Measurements from ENCODE around the gene DNAJB9. TPM values are rescaled to one million over a fixed set of nuclear protein-coding genes. Genes with fewer than 3 reads are reported as not detected.

DNAJB9 gene
- total and polyA plus RNA-seq, 10 of the 15 experiments (the other 5 are each of a cell fraction or from before 2014, with no cell fraction given), result 4.5 to 20.9 (median 8.8) TPM

DNA sequence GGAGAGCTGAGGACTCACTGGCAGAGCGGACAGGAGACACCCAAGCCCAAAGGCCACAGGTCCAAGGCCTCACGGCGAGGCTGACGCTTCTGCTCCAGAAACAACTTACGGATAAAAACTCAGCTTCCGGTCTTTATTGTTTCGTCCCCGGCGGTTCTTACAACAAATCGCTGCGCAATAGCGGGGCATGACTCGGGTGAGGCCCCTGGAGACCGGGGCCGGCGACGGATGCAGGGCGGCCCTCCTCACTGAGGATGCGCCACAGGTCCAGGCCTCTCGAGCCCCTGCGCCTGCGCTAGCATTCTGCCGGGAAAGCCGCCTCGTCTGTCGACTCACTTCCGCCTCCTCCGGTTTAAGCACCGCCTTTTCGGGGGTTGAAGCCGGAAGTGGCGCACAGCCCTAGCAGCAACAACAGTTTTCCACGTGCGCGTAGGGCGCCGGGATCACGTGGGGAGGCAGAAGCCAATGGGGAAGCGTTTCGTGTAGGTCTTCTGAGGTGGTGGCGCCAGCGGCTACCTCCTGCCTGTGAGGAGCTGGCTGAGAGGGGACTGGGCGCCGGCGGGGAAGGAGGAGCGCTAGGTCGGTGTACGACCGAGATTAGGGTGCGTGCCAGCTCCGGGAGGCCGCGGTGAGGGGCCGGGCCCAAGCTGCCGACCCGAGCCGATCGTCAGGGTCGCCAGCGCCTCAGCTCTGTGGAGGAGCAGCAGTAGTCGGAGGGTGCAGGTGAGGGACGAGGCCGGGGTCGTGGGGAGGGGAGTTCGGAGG, at the start of gene DNAJB9, which contains the start of gene THAP5 (continued):
- TF ChIP-seq, protein P1, sequence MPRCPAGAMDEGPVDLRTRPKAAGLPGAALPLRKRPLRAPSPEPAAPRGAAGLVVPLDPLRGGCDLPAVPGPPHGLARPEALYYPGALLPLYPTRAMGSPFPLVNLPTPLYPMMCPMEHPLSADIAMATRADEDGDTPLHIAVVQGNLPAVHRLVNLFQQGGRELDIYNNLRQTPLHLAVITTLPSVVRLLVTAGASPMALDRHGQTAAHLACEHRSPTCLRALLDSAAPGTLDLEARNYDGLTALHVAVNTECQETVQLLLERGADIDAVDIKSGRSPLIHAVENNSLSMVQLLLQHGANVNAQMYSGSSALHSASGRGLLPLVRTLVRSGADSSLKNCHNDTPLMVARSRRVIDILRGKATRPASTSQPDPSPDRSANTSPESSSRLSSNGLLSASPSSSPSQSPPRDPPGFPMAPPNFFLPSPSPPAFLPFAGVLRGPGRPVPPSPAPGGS (IDR thresholded peaks at IDR 0.05; ENCODE audit: borderline replicate concordance, insufficient read depth, low read depth, low read length, poor library complexity, severe bottlenecking), result no peak
- TF ChIP-seq CBFB (IDR thresholded peaks at IDR 0.05; ENCODE audit: low read depth) (peak; percentile 70; the same call in 1 of the 2 replicates), NR2C2 (IDR thresholded peaks at IDR 0.05; ENCODE audit: borderline replicate concordance, control insufficient read depth, insufficient read length, low read depth) (no peak), NBN (IDR thresholded peaks at IDR 0.05) (0 out of 2 replicates have a peak, but pooled peaks have one; percentile 64), EZH2 (IDR thresholded peaks at IDR 0.05; ENCODE audit: borderline replicate concordance, control insufficient read depth, low read depth, low read length) (no peak), BMI1 (IDR thresholded peaks at IDR 0.05; ENCODE audit: borderline replicate concordance) (no peak), NRF1 (conservative IDR thresholded peaks at IDR 0.05; ENCODE audit: low read depth, low read length) (peak; percentile 98), EED (IDR thresholded peaks at IDR 0.05; ENCODE audit: low read depth) (no peak; the same call in 1 of the 2 replicates), BACH1 (IDR thresholded peaks at IDR 0.05; ENCODE audit: borderline replicate concordance) (peak; percentile 83), ZSCAN29 (IDR thresholded peaks at IDR 0.05) (0 out of 2 replicates have a peak, but pooled peaks have one; percentile 10), ZNF274 (IDR thresholded peaks at IDR 0.05; ENCODE audit: insufficient read depth, insufficient read length) (no peak), DPF2 (IDR thresholded peaks at IDR 0.05) (peak; percentile 10; the same call in 1 of the 2 replicates), MTA3 (IDR thresholded peaks at IDR 0.05; ENCODE audit: borderline replicate concordance, low read length) (no peak), ZNF207 (IDR thresholded peaks at IDR 0.05; ENCODE audit: borderline replicate concordance) (no peak), EGR1 (IDR thresholded peaks at IDR 0.05; ENCODE audit: borderline replicate concordance in 1 of 2, low read depth in 2 of 2, low read length in 2 of 2) (peak in 1 of 2 experiments; percentile 25; a peak in 1 of 3 replicates)
- TF ChIP-seq, protein P2, sequence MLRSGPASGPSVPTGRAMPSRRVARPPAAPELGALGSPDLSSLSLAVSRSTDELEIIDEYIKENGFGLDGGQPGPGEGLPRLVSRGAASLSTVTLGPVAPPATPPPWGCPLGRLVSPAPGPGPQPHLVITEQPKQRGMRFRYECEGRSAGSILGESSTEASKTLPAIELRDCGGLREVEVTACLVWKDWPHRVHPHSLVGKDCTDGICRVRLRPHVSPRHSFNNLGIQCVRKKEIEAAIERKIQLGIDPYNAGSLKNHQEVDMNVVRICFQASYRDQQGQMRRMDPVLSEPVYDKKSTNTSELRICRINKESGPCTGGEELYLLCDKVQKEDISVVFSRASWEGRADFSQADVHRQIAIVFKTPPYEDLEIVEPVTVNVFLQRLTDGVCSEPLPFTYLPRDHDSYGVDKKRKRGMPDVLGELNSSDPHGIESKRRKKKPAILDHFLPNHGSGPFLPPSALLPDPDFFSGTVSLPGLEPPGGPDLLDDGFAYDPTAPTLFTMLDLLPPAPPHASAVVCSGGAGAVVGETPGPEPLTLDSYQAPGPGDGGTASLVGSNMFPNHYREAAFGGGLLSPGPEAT (IDR thresholded peaks at IDR 0.05; ENCODE audit: low read depth), result peak; percentile 52; the same call in 1 of the 2 replicates
- TF ChIP-seq, protein P3, sequence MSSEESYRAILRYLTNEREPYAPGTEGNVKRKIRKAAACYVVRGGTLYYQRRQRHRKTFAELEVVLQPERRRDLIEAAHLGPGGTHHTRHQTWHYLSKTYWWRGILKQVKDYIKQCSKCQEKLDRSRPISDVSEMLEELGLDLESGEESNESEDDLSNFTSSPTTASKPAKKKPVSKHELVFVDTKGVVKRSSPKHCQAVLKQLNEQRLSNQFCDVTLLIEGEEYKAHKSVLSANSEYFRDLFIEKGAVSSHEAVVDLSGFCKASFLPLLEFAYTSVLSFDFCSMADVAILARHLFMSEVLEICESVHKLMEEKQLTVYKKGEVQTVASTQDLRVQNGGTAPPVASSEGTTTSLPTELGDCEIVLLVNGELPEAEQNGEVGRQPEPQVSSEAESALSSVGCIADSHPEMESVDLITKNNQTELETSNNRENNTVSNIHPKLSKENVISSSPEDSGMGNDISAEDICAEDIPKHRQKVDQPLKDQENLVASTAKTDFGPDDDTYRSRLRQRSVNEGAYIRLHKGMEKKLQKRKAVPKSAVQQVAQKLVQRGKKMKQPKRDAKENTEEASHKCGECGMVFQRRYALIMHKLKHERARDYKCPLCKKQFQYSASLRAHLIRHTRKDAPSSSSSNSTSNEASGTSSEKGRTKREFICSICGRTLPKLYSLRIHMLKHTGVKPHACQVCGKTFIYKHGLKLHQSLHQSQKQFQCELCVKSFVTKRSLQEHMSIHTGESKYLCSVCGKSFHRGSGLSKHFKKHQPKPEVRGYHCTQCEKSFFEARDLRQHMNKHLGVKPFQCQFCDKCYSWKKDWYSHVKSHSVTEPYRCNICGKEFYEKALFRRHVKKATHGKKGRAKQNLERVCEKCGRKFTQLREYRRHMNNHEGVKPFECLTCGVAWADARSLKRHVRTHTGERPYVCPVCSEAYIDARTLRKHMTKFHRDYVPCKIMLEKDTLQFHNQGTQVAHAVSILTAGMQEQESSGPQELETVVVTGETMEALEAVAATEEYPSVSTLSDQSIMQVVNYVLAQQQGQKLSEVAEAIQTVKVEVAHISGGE (CRISPR knock-in tag; IDR thresholded peaks at IDR 0.05), result no peak
- TF ChIP-seq, protein P4, sequence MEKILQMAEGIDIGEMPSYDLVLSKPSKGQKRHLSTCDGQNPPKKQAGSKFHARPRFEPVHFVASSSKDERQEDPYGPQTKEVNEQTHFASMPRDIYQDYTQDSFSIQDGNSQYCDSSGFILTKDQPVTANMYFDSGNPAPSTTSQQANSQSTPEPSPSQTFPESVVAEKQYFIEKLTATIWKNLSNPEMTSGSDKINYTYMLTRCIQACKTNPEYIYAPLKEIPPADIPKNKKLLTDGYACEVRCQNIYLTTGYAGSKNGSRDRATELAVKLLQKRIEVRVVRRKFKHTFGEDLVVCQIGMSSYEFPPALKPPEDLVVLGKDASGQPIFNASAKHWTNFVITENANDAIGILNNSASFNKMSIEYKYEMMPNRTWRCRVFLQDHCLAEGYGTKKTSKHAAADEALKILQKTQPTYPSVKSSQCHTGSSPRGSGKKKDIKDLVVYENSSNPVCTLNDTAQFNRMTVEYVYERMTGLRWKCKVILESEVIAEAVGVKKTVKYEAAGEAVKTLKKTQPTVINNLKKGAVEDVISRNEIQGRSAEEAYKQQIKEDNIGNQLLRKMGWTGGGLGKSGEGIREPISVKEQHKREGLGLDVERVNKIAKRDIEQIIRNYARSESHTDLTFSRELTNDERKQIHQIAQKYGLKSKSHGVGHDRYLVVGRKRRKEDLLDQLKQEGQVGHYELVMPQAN (conservative IDR thresholded peaks at IDR 0.05), result peak; percentile 91
- TF ChIP-seq, protein P5, sequence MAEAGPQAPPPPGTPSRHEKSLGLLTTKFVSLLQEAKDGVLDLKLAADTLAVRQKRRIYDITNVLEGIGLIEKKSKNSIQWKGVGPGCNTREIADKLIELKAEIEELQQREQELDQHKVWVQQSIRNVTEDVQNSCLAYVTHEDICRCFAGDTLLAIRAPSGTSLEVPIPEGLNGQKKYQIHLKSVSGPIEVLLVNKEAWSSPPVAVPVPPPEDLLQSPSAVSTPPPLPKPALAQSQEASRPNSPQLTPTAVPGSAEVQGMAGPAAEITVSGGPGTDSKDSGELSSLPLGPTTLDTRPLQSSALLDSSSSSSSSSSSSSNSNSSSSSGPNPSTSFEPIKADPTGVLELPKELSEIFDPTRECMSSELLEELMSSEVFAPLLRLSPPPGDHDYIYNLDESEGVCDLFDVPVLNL (IDR thresholded peaks at IDR 0.05; ENCODE audit: low read depth, low read length), result peak; percentile 49; the same call in 1 of the 2 replicates
